ENCODE results near the gene ZEB2.

The ZEB2 gene

GRCh38 chr2:144528108-144528507, 8.2 kb upstream of the ZEB2 start:
- DNase-seq (ENCODE audit: low spot score): no peak

- DNase-seq (ENCODE audit: low spot score): no peak
These were observed 6.9 kb upstream of the ZEB2 start for GRCh38 chr2:144526831-144527230.

- DNase-seq (ENCODE audit: low spot score): no peak
These were observed 4.4 kb upstream of the ZEB2 start for GRCh38 chr2:144524118-144525009.

DNA sequence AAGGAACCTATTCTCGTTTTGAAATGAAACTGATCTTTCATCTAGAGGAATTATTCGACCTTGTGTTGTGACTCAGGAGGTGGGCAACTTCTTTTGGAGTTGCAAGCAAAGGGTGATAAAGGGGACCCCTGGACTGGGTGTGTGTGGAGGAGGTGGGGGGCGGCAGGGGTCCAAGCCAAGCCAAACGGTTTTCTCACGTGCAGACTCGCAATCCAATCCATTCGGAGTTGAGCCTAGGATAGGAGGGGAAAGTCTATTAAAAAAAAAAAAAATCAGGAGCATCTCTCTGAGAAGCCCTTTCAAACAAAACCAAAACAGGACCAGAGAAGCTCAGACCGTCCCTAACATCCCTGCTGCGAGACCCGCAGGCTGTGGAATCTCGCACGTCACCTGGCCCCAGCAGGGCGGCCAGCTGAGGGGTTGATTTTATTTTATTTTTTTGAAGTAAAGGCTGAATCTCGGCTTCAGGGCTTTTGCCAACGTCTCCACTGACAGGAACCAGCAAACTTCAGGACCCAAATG, 3.7 kb upstream of the ZEB2 start:
- DNase-seq (ENCODE audit: low spot score): no peak

DNA sequence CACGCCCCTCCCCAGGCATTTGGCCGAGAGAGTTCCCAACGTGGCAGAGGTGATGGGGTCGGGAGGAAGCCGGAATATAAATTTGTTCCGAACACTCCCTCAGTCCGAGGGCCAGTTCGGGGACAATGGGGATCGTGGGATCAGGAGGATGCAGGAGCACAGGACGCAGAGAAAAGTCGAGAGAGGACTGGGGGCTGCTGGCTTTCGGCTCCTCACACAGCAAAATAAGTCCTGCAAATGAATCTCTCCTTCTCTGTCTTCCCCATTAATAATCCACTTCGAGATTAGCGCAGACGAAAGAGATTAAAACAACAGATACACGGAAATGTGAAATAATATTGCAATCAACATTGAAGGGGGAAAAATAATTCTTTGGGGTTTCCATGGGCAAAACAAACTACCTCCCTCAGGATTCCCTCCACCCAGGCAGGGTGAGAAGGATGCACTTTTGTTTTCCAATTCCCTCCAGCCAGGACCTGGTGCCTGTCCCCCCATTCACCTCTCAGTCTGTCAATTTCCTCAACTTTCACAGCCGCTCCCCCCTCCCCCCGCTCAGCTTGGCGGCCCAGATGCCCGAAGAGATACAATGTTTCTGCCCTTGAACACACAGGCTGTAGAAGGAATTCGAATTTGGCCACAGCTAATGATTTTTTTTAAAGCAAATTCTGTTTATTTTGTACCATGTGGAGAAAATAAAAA, 3.1 kb upstream of the ZEB2 start:
- no peak for DNase-seq (ENCODE audit: low spot score)

GRCh38 chr2:144522176-144522896, 2.4 kb upstream of the ZEB2 start:
- no peak for DNase-seq (ENCODE audit: low spot score)

DNA sequence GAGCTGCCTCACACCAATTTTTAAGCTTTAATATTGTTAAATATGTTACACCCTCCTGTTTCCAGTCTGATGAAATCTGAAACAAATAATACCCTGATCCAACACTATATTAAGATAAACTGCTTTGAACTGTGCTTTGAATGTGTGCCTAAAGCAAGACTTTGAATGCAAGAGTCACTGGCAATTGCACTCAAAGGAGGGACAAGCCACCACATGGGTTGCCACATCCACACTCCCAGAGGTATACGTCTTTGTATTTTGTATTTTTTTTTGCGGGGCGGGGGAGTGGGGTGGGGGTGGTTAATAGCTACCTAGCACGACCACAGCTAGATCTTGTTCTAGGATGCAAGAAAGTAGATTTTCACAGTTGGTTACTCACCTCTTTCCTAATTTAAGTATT, 1.8 kb upstream of the ZEB2 start:
- no peak for DNase-seq (ENCODE audit: low spot score)

- DNase-seq (ENCODE audit: low spot score): peak; percentile 91
These were observed 1.0 kb upstream of the ZEB2 start for GRCh38 chr2:144520756-144521487.

DNA sequence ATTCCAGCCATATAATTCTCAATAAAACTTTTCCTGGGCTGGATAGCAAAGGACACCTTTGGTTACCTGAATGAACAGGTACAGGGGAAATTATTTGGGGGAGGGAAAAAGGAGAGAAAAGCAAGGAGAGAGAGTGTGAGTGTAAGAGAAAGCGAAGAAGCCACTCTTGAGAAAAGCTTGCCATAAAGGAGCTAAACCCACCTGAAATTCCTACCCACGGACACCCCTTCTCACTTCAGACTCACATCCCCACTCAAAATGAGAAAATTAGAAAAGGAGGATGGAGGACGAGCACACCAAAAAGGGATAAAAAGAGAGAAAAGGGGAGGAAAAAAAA, 354 bp downstream of the ZEB2 start:
- no peak for DNase-seq (ENCODE audit: low spot score)

- no peak for DNase-seq (ENCODE audit: low spot score)
These were observed 947 bp downstream of the ZEB2 start for GRCh38 chr2:144518748-144519596.

DNA sequence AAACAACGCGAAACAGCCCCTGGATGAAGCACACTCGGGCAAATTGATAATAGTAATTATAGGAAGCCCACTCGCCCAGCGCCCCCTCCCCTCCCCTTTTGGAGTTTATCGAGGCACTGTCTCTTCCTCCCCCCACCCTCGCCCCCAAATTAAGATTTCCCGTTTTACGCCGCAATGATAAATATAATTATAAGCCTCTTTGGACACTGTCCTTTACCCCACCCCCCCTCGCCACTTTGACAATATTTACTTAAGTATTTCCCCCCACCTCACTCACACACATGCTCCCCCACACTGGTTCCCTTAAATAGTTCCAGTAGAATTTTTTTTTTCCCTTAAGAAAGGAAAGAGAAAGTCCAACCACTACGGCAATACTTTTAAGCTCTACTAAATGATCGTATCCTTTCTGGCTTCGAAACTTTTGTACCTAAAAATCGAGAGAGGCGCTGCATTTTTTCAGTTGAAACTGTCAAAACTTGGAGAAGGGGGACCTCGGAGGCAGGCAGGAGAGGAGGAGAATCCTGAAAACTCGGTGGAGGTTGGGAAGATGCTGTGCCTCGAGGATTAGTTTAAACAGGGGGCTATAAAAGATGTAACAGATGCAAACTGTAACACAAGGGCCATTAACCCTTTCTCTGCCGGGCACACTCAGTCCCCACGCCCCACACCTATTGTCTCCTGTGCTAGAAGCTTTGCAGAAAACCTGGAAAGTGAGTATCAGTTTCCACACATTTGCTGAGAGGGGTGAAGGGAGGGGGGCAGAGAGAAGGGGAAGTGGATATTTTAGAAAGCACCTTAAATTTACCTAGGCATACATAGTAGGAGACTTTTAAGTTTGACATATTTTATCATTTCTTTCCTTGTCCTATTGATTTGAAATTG, 1.8 kb downstream of the ZEB2 start:
- DNase-seq (ENCODE audit: low spot score): no peak

GRCh38 chr2:144516981-144517865, 2.7 kb downstream of the ZEB2 start:
- DNase-seq (ENCODE audit: low spot score): peak; percentile 62

DNA sequence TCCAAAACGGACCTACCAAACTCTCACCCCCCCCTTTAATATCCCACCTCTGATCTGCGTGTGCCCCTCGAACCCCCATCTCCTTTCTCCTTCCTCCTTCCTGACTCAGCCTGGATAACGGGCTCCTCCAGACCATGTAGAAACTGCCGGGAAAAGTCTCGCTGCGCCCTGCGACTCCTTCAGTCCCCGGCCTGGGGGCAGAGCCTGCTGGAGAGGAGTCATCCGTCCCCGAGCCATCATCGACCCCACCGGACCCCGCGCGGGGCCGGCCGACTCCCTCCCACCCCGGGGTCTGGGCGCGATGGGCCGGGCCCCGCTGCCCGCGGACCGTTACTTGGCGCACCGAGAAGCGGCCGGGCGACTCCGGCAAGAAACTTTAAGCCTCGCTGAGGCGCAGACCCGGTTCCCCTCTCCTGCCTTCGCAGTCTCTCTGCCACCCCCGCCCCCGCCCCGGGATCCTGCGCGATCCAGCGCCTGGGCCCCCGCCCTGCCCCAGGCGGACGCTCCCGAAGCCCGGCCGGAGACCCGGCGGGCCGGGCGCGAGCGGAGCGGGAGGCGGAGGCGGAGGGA, 3.4 kb downstream of the ZEB2 start:
- no peak for DNase-seq (ENCODE audit: low spot score)

DNA sequence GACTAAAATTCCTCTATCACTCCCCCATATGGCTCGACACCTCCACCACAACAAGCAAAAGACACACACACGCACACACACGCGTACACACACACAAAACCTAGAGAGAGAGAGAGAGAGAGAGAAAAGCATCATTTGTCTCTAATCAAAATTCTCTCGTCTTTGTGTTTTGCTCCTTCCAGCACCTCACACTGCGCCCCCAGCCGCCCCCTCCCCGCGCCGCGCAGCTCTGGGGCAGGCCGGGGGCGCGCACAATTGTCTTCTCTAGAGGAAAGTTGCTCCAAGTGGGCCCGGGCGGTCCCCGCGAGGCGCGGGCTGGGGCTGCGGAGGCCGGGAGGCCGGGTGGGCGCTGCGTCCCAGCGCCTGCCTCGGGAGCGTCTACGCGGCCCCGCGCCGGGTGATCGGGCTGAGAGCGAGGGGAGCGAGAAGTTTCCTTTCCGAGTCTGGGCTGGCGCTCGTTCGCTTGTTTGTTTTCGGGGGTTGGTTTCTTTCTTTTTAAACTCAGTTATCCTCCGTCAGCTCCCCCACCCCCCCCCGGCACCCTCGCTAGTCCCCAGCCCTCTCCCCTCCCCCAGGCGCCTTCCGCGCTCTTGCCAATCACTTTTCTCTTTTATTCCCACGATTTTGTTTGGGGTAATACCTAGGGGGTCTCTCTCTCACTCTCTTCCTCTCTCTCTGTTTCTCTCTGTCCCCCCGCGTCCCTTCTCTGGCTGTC, 4.1 kb downstream of the ZEB2 start:
- no peak for DNase-seq (ENCODE audit: low spot score)

DNA sequence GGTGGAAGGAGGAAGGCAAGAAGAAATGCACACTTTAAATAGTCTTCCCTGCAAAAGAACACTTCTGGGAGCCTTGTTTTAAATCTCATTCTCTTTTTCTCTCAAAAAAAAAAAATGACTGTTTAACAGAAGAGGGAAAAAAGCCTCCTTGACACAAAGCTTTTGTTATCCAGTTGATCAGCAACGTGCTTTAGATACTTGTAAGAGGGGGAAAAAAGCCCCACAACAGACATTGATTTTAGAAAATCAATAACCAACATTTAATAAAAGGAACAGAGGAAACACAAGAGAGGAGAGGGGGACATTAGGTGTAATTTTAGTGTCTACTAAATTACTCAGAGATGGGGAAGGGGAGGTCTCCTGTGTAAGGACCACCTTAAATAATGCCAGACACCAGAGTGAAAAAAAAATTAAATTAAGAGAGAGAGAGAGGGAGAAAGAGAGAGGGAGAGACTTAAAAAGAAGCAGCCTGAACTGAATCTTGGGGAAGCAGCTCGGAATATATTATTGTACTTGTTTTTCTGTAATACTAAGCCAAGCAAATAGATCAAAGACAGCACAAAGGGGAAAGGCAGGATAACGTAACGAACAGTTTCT, 4.7 kb downstream of the ZEB2 start:
- DNase-seq (ENCODE audit: low spot score): no peak

- no peak for DNase-seq (ENCODE audit: low spot score)
These were observed 5.3 kb downstream of the ZEB2 start for GRCh38 chr2:144514616-144515091.

DNA sequence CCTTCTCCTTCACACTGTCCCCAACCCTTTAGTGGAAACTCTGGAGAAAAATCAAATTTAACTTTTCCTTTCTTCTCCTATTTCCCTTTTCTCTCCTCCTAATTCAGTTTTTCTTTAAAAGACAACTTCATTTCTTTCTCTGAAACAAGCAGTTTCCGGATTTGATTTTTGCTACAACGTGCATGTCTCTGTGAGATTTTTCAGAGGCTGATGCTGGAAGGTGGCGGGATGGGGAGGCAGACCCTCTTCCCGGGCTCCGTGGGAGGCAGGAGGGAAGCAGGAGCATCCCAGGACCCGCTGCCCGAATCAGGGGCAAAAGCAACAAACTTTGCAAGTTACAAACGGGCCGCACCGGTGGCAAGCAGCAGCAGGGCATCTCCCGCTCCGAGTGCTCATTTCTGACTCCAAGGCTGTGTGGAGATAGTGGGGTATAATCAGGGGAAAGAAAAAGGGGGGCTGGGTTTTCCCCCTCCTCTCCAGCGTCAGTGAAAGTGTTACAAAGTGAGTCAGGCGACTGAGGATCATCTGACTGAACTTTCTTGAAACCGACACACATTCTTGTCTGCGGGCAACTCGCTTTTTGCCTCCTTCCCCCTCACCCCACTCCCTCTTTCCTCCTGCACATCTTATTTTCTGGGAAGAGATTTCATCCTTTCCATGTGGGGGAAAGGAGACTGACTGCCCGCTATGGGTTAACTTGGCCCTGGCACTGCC, 6.4 kb downstream of the ZEB2 start:
- DNase-seq (ENCODE audit: low spot score): no peak
